Type B pancreatic cell (in vitro differentiated cells): Measurements from ENCODE around the gene PSMC1. TPM values are rescaled to one million over a fixed set of nuclear protein-coding genes. Genes with fewer than 3 reads are reported as not detected.

ENCODE experiments used
- DNase-seq: peaks from one replicate; pipeline ENCODE4 v3.0.0; 2021; ENCODE audit warnings: mixed read lengths; ENCODE audit not compliant: unreplicated experiment; ENCODE audit errors: extremely low spot score
- H3K27ac Mint-ChIP-seq: 2 replicates; pipeline ENCODE4 v1.8.0; 2021; ENCODE audit warnings: mild to moderate bottlenecking, mixed read lengths
- H3K27me3 Mint-ChIP-seq: 2 replicates; pipeline ENCODE4 v1.8.0; 2021; ENCODE audit warnings: mixed read lengths
- H3K36me3 Mint-ChIP-seq: 2 replicates; pipeline ENCODE4 v1.8.0; 2021; ENCODE audit warnings: mixed read lengths
- H3K4me1 Mint-ChIP-seq: one replicate; pipeline ENCODE4 v1.8.0; 2021; ENCODE audit warnings: mixed read lengths; ENCODE audit not compliant: unreplicated experiment
- H3K4me3 Mint-ChIP-seq: 2 replicates; pipeline ENCODE4 v1.8.0; 2021; ENCODE audit warnings: mild to moderate bottlenecking, mixed read lengths
- H3K9me3 Mint-ChIP-seq: 2 replicates; pipeline ENCODE4 v1.8.0; 2021; ENCODE audit warnings: mixed read lengths
- CTCF ChIP-seq: fragments of 200-600 bp; sonication (generic); conservative IDR thresholded peaks from 2 replicates; pipeline ENCODE4 v1.5.0; 2021; ENCODE audit warnings: antibody characterized with exemption, mild to moderate bottlenecking
- total RNA-seq: library from RNA; stranded (reverse); gene quantifications from 2 replicates; pipeline ENCODE4 v1.2.1, GENCODE V29; 2021; ENCODE audit warnings: low replicate concordance

The PSMC1 gene
- total RNA-seq, 1 donor from 2014 or later = 109 TPM

DNA sequence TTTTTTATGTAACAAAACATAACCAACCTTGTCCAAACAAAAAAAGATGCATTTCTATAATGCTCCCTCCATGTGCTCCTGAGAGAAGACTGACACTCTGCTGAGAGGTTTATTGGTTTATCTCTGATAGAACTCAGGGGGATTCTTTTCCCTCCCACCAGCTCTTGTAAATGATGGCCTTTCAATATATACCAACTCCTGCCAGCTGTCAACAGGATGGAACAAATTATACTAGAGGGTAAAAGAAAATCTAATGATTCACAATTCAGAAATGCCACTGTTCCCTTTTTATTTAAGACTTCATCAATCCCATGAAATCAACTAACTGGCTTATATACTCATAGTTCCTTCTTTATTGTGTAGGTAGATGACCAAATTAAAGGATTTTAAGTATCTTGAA, 25.4 kb downstream of the PSMC1 start:
- no peak for DNase-seq
- Mint-ChIP-seq H3K27ac (no peak overlapping the region), H3K4me3 (no peak overlapping the region), H3K4me1 (no peaks in the 10 kb centered on the region), H3K9me3 (no peaks in the 10 kb centered on the region), H3K36me3 (peaks cover 9% of the 10 kb centered on the region), H3K27me3 (no peaks in the 10 kb centered on the region)
- TF ChIP-seq CTCF = no peak

- no peak overlapping the region for H3K27ac Mint-ChIP-seq
- H3K27me3 Mint-ChIP-seq = no peaks in the 10 kb centered on the region
- no peak for DNase-seq
- H3K36me3 Mint-ChIP-seq = peaks cover 17% of the 10 kb centered on the region
- H3K9me3 Mint-ChIP-seq = no peaks in the 10 kb centered on the region
- H3K4me3 Mint-ChIP-seq = no peak overlapping the region
- peaks cover 7% of the 10 kb centered on the region for H3K4me1 Mint-ChIP-seq
- TF ChIP-seq CTCF = no peak
Observed at GRCh38 chr14:90287791-90288190, 31.4 kb downstream of the PSMC1 start.

GRCh38 chr14:90288651-90289355, 32.5 kb downstream of the PSMC1 start:
- no peak overlapping the region for H3K4me3 Mint-ChIP-seq
- peaks cover 7% of the 10 kb centered on the region for H3K4me1 Mint-ChIP-seq
- H3K9me3 Mint-ChIP-seq = no peaks in the 10 kb centered on the region
- H3K27ac Mint-ChIP-seq = no peak overlapping the region
- TF ChIP-seq CTCF = no peak
- peaks cover 17% of the 10 kb centered on the region for H3K36me3 Mint-ChIP-seq
- DNase-seq = no peak
- H3K27me3 Mint-ChIP-seq = no peaks in the 10 kb centered on the region

GRCh38 chr14:90290337-90291011, 34.1 kb downstream of the PSMC1 start:
- no peaks in the 10 kb centered on the region for H3K27me3 Mint-ChIP-seq

DNA sequence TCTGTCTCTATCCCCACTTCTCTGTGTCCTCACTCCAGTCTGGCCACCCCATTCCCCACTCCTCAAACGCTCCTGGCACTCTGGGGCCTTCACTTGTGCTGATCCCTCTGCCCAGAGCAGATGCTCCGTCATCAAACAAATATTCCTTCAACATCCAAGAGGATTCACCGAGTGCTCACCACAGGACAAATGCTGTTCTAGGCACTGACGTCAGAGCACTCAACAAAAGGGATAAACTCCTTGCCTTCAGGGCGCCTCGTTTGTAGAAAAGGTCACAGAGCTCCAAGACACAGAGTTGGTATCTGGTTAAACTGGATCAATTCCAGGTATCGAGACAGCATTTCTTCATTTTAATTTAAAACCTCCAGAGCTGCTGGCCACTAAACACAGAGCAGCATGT, 35.3 kb downstream of the PSMC1 start:
- Mint-ChIP-seq H3K36me3 (peaks cover 16% of the 10 kb centered on the region), H3K27me3 (no peaks in the 10 kb centered on the region), H3K4me3 (no peak overlapping the region), H3K9me3 (no peaks in the 10 kb centered on the region), H3K27ac (no peak overlapping the region), H3K4me1 (peaks cover 7% of the 10 kb centered on the region)
- TF ChIP-seq CTCF = no peak
- DNase-seq = no peak

More at GRCh38 chr14:90290337-90291011, 34.1 kb downstream of the PSMC1 start:
- no peak overlapping the region for H3K27ac Mint-ChIP-seq
- no peak overlapping the region for H3K4me3 Mint-ChIP-seq
- DNase-seq = no peak
- H3K9me3 Mint-ChIP-seq = no peaks in the 10 kb centered on the region
- TF ChIP-seq CTCF = no peak
- peaks cover 21% of the 10 kb centered on the region for H3K36me3 Mint-ChIP-seq
- H3K4me1 Mint-ChIP-seq = peaks cover 7% of the 10 kb centered on the region
